DOHH2 (cell line): ENCODE data around the gene ABHD3.

Source experiments
- CTCF ChIP-seq: fragments of 200-600 bp; sonication (generic); IDR thresholded peaks from one replicate; pipeline ENCODE4 v1.5.1; 2014; ENCODE audit warnings: antibody characterized with exemption, mild to moderate bottlenecking, low read depth, low read length; ENCODE audit not compliant: poor library complexity, severe bottlenecking
- EZH2phosphoT487 ChIP-seq: fragments of 200-600 bp; sonication (generic); IDR thresholded peaks from 2 replicates; pipeline ENCODE4 v1.6.1; 2017; ENCODE audit warnings: borderline replicate concordance, mild to moderate bottlenecking, antibody characterized with exemption, low read length, moderate library complexity, mixed read lengths

GRCh38 chr18:21702602-21703001 lies 2.0 kb downstream of the ABHD3 start:
- TF ChIP-seq CTCF (no peak), EZH2phosphoT487 (no peak)
